Natural killer cell (primary cell): ENCODE results near the gene CCR6. TPM values are rescaled to one million over a fixed set of nuclear protein-coding genes. Genes with fewer than 3 reads are reported as not detected.

Experiments
- ATAC-seq, 3 donors: fragments of 150-1000 bp in 2 of 3; fragments of 200-7000 bp in 1 of 3; cut with Tn5 transposase; 1 replicate in 1 of 3; 2 replicates in 2 of 3; pipeline ENCODE4 v1.10.0; 2021; ENCODE audit warnings: mild to moderate bottlenecking in 2 of 3, moderate library complexity in 2 of 3
- DNase-seq, 2 donors: peaks; one replicate each; pipeline versions ENCODE4 v3.0.0 to v3.0.0-alpha.2; 2013 to 2021; ENCODE audit warnings: mixed read lengths in 1 of 2
- H3K27ac ChIP-seq: one replicate; pipeline ENCODE4 v1.5.1; 2013; ENCODE audit warnings: mild to moderate bottlenecking, low read length
- H3K27me3 ChIP-seq: one replicate; pipeline ENCODE4 v1.6.1; 2013; ENCODE audit warnings: low read length; ENCODE audit not compliant: control insufficient read depth, insufficient read depth
- H3K36me3 ChIP-seq: one replicate; pipeline ENCODE4 v1.6.1; 2013; ENCODE audit warnings: low read length; ENCODE audit not compliant: control insufficient read depth, insufficient read depth
- H3K4me1 ChIP-seq: one replicate; pipeline ENCODE4 v1.6.1; 2013; ENCODE audit warnings: low read length; ENCODE audit not compliant: control insufficient read depth, insufficient read depth
- H3K4me3 ChIP-seq: one replicate; pipeline ENCODE4 v1.5.1; 2013; ENCODE audit warnings: low read length
- H3K9me3 ChIP-seq: one replicate; pipeline ENCODE4 v1.6.1; 2013; ENCODE audit warnings: low read length; ENCODE audit not compliant: control insufficient read depth, insufficient read depth
- H3K27ac Mint-ChIP-seq, 2 donors: one replicate each; pipeline ENCODE4 v1.8.0; 2022; ENCODE audit warnings: mild to moderate bottlenecking in 2 of 2, mixed read lengths in 2 of 2, moderate library complexity in 1 of 2
- H3K27me3 Mint-ChIP-seq, 2 donors: one replicate each; pipeline ENCODE4 v1.8.0; 2022; ENCODE audit warnings: low read depth in 2 of 2, mixed read lengths in 2 of 2
- H3K36me3 Mint-ChIP-seq: one replicate; pipeline ENCODE4 v1.8.0; 2022; ENCODE audit warnings: mixed read lengths
- H3K4me1 Mint-ChIP-seq, 2 donors: one replicate each; pipeline ENCODE4 v1.8.0; 2022; ENCODE audit warnings: mixed read lengths in 2 of 2
- H3K4me3 Mint-ChIP-seq: one replicate; pipeline ENCODE4 v1.8.0; 2022; ENCODE audit warnings: mild to moderate bottlenecking, moderate library complexity, mixed read lengths
- H3K9me3 Mint-ChIP-seq, 2 donors: one replicate each; pipeline ENCODE4 v1.8.0; 2022; ENCODE audit warnings: mixed read lengths in 2 of 2
- WGBS: methylation state at CpG from one replicate; pipeline ENCODE4 v1.1.7; 2013; ENCODE audit warnings: missing lambda C conversion rate; ENCODE audit not compliant: insufficient coverage; 5-methylcytosine and 5-hydroxymethylcytosine counted together
- intact Hi-C: fragments of 100-400 bp; cut with micrococcal nuclease; formaldehyde crosslinking; loops from one replicate; pipeline ENCODE4 v1.14.2; 2022
- total RNA-seq, 4 donors: library from RNA; stranded (reverse); fragments of 120-200 nt in 1 of 4; gene quantifications; one replicate each; pipeline versions ENCODE4 v1.2.3 to v1.2.4, GENCODE V29; 2013 to 2022
- TF ChIP-seq, protein P1 (sequence below): fragments of 200-600 bp; IDR thresholded peaks from one replicate; pipeline ENCODE4 v1.8.0; 2022; ENCODE audit warnings: antibody characterized with exemption

The CCR6 gene
- total RNA-seq, 3 donors from 2014 or later (not counting 1 experiment from before 2014, with no cell fraction given): 0.23 TPM; not detected in 2

DNA sequence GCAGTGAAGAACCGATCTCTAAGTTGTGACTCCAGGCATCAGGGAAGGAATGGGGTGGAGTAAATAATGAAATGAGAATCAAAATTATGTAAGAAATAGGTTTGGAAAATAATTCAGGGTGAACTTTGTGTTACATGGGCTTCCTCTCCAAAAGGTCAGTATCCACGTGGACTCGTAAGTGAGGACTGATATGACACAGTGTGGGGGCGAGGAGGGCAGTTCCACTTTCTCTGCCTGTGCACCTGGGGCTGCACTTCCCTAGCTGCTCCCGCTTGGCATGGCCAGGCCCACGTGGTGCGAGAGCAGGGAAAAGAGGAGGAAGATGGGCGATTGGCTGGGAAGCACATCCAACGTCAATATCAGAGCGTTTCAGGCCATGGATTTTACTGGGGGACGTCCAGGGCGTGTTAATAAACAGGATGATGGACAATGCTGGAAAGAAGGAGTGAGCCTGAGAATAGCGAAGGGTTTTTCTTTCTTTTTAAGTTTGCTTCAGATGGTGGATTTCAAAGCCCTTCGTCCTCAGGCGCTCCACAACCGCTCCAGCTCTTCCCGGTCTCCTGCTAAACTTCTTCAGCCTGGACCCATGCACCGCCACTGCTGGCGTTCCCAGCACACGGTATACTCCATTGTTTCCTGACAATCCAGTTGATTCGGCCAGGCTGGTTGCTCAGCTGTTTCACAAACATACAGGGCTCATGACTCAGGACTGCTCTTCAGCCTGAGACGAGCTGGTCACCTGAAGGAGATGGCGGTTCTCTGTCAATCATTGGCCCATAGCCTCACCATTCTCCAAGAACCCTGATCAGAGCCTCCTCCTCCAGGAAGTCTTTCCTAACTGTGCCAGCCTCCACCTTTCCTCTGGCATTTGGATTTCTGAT is 11.8 kb downstream of the CCR6 start:
- Histone ChIP-seq H3K4me3 (no peak overlapping the region), H3K9me3 (no peaks in the 10 kb centered on the region), H3K36me3 (peaks cover 2% of the 10 kb centered on the region), H3K27me3 (no peaks in the 10 kb centered on the region), H3K4me1 (peaks cover 32% of the 10 kb centered on the region), H3K27ac (no peak overlapping the region)
- H3K36me3 Mint-ChIP-seq: no peaks in the 10 kb centered on the region
- TF ChIP-seq, protein P1, sequence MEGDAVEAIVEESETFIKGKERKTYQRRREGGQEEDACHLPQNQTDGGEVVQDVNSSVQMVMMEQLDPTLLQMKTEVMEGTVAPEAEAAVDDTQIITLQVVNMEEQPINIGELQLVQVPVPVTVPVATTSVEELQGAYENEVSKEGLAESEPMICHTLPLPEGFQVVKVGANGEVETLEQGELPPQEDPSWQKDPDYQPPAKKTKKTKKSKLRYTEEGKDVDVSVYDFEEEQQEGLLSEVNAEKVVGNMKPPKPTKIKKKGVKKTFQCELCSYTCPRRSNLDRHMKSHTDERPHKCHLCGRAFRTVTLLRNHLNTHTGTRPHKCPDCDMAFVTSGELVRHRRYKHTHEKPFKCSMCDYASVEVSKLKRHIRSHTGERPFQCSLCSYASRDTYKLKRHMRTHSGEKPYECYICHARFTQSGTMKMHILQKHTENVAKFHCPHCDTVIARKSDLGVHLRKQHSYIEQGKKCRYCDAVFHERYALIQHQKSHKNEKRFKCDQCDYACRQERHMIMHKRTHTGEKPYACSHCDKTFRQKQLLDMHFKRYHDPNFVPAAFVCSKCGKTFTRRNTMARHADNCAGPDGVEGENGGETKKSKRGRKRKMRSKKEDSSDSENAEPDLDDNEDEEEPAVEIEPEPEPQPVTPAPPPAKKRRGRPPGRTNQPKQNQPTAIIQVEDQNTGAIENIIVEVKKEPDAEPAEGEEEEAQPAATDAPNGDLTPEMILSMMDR: no peak
- ATAC-seq (no peak), DNase-seq (no peak)
- 94% methylated on average over 23 of the region's 23 CpGs for WGBS
- peaks cover 0 to 26% of the 10 kb centered on the region in 2 donors for H3K27me3 Mint-ChIP-seq
- H3K27ac Mint-ChIP-seq: no peak overlapping the region
- H3K4me3 Mint-ChIP-seq: no peak overlapping the region
- peaks cover 12 to 14% of the 10 kb centered on the region in 2 donors for H3K4me1 Mint-ChIP-seq
- H3K9me3 Mint-ChIP-seq: no peaks in the 10 kb centered on the region
- intact Hi-C loops: no loop called here

DNA sequence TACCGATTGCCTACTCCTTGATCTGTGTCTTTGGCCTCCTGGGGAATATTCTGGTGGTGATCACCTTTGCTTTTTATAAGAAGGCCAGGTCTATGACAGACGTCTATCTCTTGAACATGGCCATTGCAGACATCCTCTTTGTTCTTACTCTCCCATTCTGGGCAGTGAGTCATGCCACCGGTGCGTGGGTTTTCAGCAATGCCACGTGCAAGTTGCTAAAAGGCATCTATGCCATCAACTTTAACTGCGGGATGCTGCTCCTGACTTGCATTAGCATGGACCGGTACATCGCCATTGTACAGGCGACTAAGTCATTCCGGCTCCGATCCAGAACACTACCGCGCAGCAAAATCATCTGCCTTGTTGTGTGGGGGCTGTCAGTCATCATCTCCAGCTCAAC is 13.5 kb downstream of the CCR6 start:
- TF ChIP-seq, protein P1: no peak
- no peak overlapping the region for H3K4me3 Mint-ChIP-seq
- no peak overlapping the region for H3K4me3 ChIP-seq
- H3K4me1 Mint-ChIP-seq: peaks cover 16 to 20% of the 10 kb centered on the region in 2 donors
- H3K27ac ChIP-seq: no peak overlapping the region
- WGBS: 84% methylated on average over 13 of the region's 13 CpGs
- H3K9me3 ChIP-seq: no peaks in the 10 kb centered on the region
- peaks cover 2% of the 10 kb centered on the region for H3K36me3 ChIP-seq
- H3K27me3 Mint-ChIP-seq: peaks cover 0 to 31% of the 10 kb centered on the region in 2 donors
- peaks cover 27% of the 10 kb centered on the region for H3K4me1 ChIP-seq
- no peak for ATAC-seq
- intact Hi-C loops: no loop called here
- H3K27ac Mint-ChIP-seq: no peak overlapping the region
- no peak for DNase-seq
- no peaks in the 10 kb centered on the region for H3K9me3 Mint-ChIP-seq
- H3K27me3 ChIP-seq: no peaks in the 10 kb centered on the region
- H3K36me3 Mint-ChIP-seq: no peaks in the 10 kb centered on the region

DNA sequence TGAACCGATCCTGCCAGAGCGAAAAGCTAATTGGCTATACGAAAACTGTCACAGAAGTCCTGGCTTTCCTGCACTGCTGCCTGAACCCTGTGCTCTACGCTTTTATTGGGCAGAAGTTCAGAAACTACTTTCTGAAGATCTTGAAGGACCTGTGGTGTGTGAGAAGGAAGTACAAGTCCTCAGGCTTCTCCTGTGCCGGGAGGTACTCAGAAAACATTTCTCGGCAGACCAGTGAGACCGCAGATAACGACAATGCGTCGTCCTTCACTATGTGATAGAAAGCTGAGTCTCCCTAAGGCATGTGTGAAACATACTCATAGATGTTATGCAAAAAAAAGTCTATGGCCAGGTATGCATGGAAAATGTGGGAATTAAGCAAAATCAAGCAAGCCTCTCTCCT is 14.2 kb downstream of the CCR6 start:
- intact Hi-C loops: no loop called here
- Histone ChIP-seq H3K27me3 (no peaks in the 10 kb centered on the region), H3K4me3 (no peak overlapping the region), H3K27ac (no peak overlapping the region), H3K9me3 (no peaks in the 10 kb centered on the region), H3K36me3 (peaks cover 2% of the 10 kb centered on the region), H3K4me1 (peaks cover 27% of the 10 kb centered on the region)
- H3K9me3 Mint-ChIP-seq: no peaks in the 10 kb centered on the region
- peaks cover 0 to 31% of the 10 kb centered on the region in 2 donors for H3K27me3 Mint-ChIP-seq
- no peak overlapping the region for H3K4me3 Mint-ChIP-seq
- H3K4me1 Mint-ChIP-seq: peaks cover 16 to 19% of the 10 kb centered on the region in 2 donors
- DNase-seq (no peak), ATAC-seq (no peak)
- H3K27ac Mint-ChIP-seq: no peak overlapping the region
- TF ChIP-seq, protein P1: no peak
- H3K36me3 Mint-ChIP-seq: no peaks in the 10 kb centered on the region
- WGBS: 60% methylated on average over 10 of the region's 10 CpGs
